HS-5 (cell line): ENCODE data around the gene UGT1A3.

Experiments
- DNase-seq: peaks from one replicate; pipeline ENCODE4 v3.0.0-alpha.2; 2012; ENCODE audit warnings: low read depth

UGT1A3 gene

GRCh38 chr2:233816771-233817170 is 87.9 kb downstream of the UGT1A3 start:
- DNase-seq, result no peak

GRCh38 chr2:233817361-233817911 is 88.6 kb downstream of the UGT1A3 start:
- no peak for DNase-seq

- no peak for DNase-seq
Measured at GRCh38 chr2:233817995-233818638, 89.3 kb downstream of the UGT1A3 start.

GRCh38 chr2:233818639-233819621 is 90.1 kb downstream of the UGT1A3 start:
- DNase-seq, result no peak

- no peak for DNase-seq
Measured at GRCh38 chr2:233819884-233820773, 91.3 kb downstream of the UGT1A3 start.

GRCh38 chr2:233820774-233821105 is 91.9 kb downstream of the UGT1A3 start:
- no peak for DNase-seq

- no peak for DNase-seq
Measured at GRCh38 chr2:233821196-233821595, 92.4 kb downstream of the UGT1A3 start.

- DNase-seq, result no peak
Measured at GRCh38 chr2:233821709-233822100, 92.9 kb downstream of the UGT1A3 start.

GRCh38 chr2:233822101-233822771 is 93.4 kb downstream of the UGT1A3 start:
- no peak for DNase-seq
